ENCODE measurements around the gene AMDHD1.

AMDHD1 gene

GRCh38 chr12:95996034-95996658, 53.0 kb downstream of the AMDHD1 start, which contains the start of gene HAL:
TSS of gene HAL (minus strand) at chr12:95996344. CDS start at chr12:95995910, 434 bp downstream.
- no peak for TF ChIP-seq RARB (CRISPR knock-in tag; IDR thresholded peaks at IDR 0.05)
- TF ChIP-seq OSR1 (CRISPR knock-in tag; IDR thresholded peaks at IDR 0.05), result no peak
- TF ChIP-seq CSRNP3 (CRISPR knock-in tag; IDR thresholded peaks at IDR 0.05), result no peak
- TF ChIP-seq, protein P1, sequence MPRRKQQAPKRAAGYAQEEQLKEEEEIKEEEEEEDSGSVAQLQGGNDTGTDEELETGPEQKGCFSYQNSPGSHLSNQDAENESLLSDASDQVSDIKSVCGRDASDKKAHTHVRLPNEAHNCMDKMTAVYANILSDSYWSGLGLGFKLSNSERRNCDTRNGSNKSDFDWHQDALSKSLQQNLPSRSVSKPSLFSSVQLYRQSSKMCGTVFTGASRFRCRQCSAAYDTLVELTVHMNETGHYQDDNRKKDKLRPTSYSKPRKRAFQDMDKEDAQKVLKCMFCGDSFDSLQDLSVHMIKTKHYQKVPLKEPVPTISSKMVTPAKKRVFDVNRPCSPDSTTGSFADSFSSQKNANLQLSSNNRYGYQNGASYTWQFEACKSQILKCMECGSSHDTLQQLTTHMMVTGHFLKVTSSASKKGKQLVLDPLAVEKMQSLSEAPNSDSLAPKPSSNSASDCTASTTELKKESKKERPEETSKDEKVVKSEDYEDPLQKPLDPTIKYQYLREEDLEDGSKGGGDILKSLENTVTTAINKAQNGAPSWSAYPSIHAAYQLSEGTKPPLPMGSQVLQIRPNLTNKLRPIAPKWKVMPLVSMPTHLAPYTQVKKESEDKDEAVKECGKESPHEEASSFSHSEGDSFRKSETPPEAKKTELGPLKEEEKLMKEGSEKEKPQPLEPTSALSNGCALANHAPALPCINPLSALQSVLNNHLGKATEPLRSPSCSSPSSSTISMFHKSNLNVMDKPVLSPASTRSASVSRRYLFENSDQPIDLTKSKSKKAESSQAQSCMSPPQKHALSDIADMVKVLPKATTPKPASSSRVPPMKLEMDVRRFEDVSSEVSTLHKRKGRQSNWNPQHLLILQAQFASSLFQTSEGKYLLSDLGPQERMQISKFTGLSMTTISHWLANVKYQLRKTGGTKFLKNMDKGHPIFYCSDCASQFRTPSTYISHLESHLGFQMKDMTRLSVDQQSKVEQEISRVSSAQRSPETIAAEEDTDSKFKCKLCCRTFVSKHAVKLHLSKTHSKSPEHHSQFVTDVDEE (CRISPR knock-in tag; IDR thresholded peaks at IDR 0.05), result no peak
- no peak for TF ChIP-seq TCF4 (CRISPR knock-in tag; IDR thresholded peaks at IDR 0.05; ENCODE audit: borderline replicate concordance)
- no peak for TF ChIP-seq ZC3H10 (CRISPR knock-in tag; IDR thresholded peaks at IDR 0.05)
- ATAC-seq, result no peak

- no peak for ATAC-seq
- TF ChIP-seq ZFP3 (CRISPR knock-in tag; IDR thresholded peaks at IDR 0.05) (no peak), ZNF565 (CRISPR knock-in tag; conservative IDR thresholded peaks at IDR 0.05; ENCODE audit: low read depth) (no peak), ZC3H10 (CRISPR knock-in tag; IDR thresholded peaks at IDR 0.05) (no peak)
These were observed 54.1 kb downstream of the AMDHD1 start for GRCh38 chr12:95997276-95997675.

DNA sequence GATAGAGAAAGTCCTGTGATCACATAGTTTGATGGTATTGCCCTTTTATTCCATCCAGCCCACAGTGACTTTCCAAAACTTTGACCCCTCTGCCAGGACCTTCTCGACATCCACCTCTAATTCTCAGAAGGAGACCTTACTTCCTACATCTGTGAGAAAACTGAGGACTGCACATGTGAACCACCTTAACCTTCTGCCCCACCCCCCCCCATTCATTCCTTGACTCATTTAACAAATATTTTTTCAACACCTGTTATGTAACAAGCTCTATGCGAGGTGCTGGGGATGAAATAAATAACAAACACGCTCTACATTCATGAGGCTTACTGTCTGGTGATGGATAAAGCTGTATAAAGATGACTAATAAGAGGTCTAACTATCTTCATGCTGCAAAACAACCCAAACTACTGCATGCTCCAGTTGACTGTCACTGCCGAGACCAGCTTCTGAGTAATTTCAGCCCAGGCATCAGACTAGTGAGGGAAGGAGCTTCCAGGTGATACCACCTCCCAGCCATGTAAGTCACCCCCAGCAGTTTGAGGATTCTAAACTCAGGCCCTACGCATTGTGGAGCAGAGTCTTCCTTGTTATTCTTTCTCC, 54.9 kb downstream of the AMDHD1 start:
- ATAC-seq, result no peak
- no peak for TF ChIP-seq BACH2 (CRISPR knock-in tag; IDR thresholded peaks at IDR 0.05; ENCODE audit: borderline replicate concordance)
- TF ChIP-seq ZC3H10 (CRISPR knock-in tag; IDR thresholded peaks at IDR 0.05), result no peak
- TF ChIP-seq PATZ1 (CRISPR knock-in tag; IDR thresholded peaks at IDR 0.05; ENCODE audit: borderline replicate concordance), result no peak
- no peak for TF ChIP-seq TCF4 (CRISPR knock-in tag; IDR thresholded peaks at IDR 0.05; ENCODE audit: borderline replicate concordance)
- TF ChIP-seq ZNF70 (CRISPR knock-in tag; IDR thresholded peaks at IDR 0.05), result no peak
- TF ChIP-seq ZNF8 (CRISPR knock-in tag; IDR thresholded peaks at IDR 0.05), result no peak
- TF ChIP-seq GLIS3 (CRISPR knock-in tag; IDR thresholded peaks at IDR 0.05), result no peak
- TF ChIP-seq OSR1 (CRISPR knock-in tag; IDR thresholded peaks at IDR 0.05), result no peak
- no peak for TF ChIP-seq RARB (CRISPR knock-in tag; IDR thresholded peaks at IDR 0.05)
- TF ChIP-seq ISL1 (CRISPR knock-in tag; IDR thresholded peaks at IDR 0.05), result no peak
- TF ChIP-seq ESRRG (CRISPR knock-in tag; IDR thresholded peaks at IDR 0.05), result no peak

GRCh38 chr12:95998611-95999286, 55.6 kb downstream of the AMDHD1 start:
- TF ChIP-seq ZFP30 (CRISPR knock-in tag; IDR thresholded peaks at IDR 0.05), result no peak
- TF ChIP-seq ZNF70 (CRISPR knock-in tag; IDR thresholded peaks at IDR 0.05), result no peak
- no peak for TF ChIP-seq ZC3H10 (CRISPR knock-in tag; IDR thresholded peaks at IDR 0.05)
- no peak for TF ChIP-seq ISL1 (CRISPR knock-in tag; IDR thresholded peaks at IDR 0.05)
- no peak for TF ChIP-seq SNAI2 (CRISPR knock-in tag; IDR thresholded peaks at IDR 0.05)
- no peak for TF ChIP-seq CSRNP3 (CRISPR knock-in tag; IDR thresholded peaks at IDR 0.05)
- no peak for TF ChIP-seq ZNF8 (CRISPR knock-in tag; IDR thresholded peaks at IDR 0.05)
- TF ChIP-seq, protein P2, sequence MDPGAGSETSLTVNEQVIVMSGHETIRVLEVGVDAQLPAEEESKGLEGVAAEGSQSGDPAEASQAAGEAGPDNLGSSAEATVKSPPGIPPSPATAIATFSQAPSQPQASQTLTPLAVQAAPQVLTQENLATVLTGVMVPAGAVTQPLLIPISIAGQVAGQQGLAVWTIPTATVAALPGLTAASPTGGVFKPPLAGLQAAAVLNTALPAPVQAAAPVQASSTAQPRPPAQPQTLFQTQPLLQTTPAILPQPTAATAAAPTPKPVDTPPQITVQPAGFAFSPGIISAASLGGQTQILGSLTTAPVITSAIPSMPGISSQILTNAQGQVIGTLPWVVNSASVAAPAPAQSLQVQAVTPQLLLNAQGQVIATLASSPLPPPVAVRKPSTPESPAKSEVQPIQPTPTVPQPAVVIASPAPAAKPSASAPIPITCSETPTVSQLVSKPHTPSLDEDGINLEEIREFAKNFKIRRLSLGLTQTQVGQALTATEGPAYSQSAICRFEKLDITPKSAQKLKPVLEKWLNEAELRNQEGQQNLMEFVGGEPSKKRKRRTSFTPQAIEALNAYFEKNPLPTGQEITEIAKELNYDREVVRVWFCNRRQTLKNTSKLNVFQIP (CRISPR knock-in tag; IDR thresholded peaks at IDR 0.05; ENCODE audit: borderline replicate concordance, low read depth), result no peak
- no peak for TF ChIP-seq PATZ1 (CRISPR knock-in tag; IDR thresholded peaks at IDR 0.05; ENCODE audit: borderline replicate concordance)
- TF ChIP-seq CSDC2 (CRISPR knock-in tag; IDR thresholded peaks at IDR 0.05), result no peak
- no peak for TF ChIP-seq OSR1 (CRISPR knock-in tag; IDR thresholded peaks at IDR 0.05)
- TF ChIP-seq ARNTL (CRISPR knock-in tag; IDR thresholded peaks at IDR 0.05; ENCODE audit: borderline replicate concordance, low read depth), result no peak
- ATAC-seq, result peak; percentile 98

All from SK-N-SH treated with all-trans-retinoic acid at 6 μM for 48 hours (cell line).